GM12865 (cell line): ENCODE results near the gene ERC2.

Experiments used
- DNase-seq: peaks from one replicate; pipeline ENCODE4 v3.0.0; 2010; ENCODE audit warnings: low read depth
- H3K4me3 ChIP-seq: 2 replicates; pipeline ENCODE4 v1.5.1; 2011; ENCODE audit warnings: mild to moderate bottlenecking, low read depth, low read length, control low read depth
- TF ChIP-seq, protein P1 (sequence below): IDR thresholded peaks from 2 replicates; pipeline ENCODE4 v1.5.1; 2011; ENCODE audit warnings: low read length, control low read depth, low read depth, inconsistent platforms; ENCODE audit not compliant: insufficient read depth; ENCODE audit errors: missing control alignments

ERC2 gene

GRCh38 chr3:56064684-56065083 lies 403.6 kb downstream of the ERC2 start:
- no peak for DNase-seq
- TF ChIP-seq, protein P1, sequence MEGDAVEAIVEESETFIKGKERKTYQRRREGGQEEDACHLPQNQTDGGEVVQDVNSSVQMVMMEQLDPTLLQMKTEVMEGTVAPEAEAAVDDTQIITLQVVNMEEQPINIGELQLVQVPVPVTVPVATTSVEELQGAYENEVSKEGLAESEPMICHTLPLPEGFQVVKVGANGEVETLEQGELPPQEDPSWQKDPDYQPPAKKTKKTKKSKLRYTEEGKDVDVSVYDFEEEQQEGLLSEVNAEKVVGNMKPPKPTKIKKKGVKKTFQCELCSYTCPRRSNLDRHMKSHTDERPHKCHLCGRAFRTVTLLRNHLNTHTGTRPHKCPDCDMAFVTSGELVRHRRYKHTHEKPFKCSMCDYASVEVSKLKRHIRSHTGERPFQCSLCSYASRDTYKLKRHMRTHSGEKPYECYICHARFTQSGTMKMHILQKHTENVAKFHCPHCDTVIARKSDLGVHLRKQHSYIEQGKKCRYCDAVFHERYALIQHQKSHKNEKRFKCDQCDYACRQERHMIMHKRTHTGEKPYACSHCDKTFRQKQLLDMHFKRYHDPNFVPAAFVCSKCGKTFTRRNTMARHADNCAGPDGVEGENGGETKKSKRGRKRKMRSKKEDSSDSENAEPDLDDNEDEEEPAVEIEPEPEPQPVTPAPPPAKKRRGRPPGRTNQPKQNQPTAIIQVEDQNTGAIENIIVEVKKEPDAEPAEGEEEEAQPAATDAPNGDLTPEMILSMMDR, result no peak
- no peak overlapping the region for H3K4me3 ChIP-seq

DNA sequence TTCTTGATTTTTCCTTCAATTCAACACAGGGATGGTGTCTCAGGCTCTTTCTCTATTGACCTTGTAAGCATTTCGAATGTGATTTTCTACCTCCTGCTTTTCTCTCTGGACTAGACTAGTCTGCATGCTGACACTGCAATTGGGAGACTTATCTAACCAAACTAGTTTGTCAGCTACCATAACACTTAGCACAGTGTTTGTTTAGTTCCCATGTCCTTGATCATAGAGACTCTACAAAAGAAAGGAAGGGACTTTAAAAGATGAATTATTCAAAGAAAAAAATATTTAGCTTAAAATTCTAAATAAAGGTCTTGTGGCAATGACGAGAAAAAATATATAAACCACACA lies 407.0 kb downstream of the ERC2 start:
- DNase-seq, result no peak
- H3K4me3 ChIP-seq, result no peak overlapping the region
- TF ChIP-seq, protein P1, result no peak

GRCh38 chr3:56060521-56061278 lies 407.6 kb downstream of the ERC2 start:
- no peak for DNase-seq
- TF ChIP-seq, protein P1, result no peak
- H3K4me3 ChIP-seq, result no peak overlapping the region

DNA sequence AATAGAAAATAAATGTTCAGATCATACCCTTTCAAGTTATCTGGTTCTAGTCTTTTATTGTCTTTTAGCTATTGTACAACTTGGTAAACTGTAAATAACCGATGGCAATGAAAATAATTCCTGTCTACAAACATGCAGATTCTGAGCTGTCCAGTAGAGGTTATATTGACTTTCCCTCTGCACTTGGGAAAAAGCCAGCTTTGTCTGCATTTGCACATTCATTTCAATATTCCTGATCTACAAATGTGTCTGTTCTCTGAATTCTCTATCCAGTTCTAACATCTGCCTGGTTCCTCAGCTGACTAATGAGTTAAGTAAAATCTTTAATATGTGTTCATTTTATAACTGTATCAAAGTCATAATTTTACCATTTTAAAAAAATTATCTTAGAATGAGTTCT lies 408.5 kb downstream of the ERC2 start:
- TF ChIP-seq, protein P1, result no peak
- DNase-seq, result no peak
- H3K4me3 ChIP-seq, result no peak overlapping the region

- no peak overlapping the region for H3K4me3 ChIP-seq
- TF ChIP-seq, protein P1, result no peak
- no peak for DNase-seq
These were observed 412.3 kb downstream of the ERC2 start for GRCh38 chr3:56055951-56056350.

DNA sequence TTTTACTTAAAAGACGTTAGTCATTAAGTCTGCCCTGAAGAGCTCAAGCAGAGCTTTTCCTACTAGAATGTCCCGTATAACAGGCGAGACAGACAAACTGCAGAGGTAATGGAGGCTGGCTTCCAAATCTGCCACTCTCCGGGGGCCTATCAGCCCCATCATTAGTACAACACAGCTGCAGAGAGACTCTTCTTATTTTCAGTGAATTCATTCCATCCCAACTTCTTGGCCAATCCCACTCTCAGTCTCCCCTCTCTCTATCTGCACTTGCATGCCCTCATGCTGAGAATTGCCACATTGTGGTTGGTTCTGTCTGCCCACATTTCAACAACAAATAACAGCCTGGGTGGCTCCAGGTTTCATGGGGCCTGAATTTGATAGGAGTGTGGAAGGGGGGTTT lies 412.7 kb downstream of the ERC2 start:
- DNase-seq, result no peak
- TF ChIP-seq, protein P1, result no peak

DNA sequence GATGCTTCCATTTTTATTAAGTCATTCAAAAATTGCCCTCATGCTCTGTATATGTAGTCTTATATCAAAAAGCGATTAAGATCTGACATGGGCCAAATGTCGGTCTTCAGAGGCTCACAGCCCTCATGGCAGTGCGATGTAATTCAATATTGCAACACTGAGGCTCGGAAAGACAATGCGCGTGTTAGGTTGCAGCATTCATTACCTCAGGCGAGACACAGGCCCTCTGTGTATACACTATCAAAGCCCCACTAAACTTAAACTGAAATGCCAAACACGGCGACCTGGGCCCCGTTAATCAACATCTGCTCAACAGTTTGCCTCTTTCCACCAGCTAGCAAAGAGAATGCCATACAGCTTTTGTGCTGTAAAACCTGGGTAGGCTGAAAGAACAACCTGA lies 413.4 kb downstream of the ERC2 start:
- no peak overlapping the region for H3K4me3 ChIP-seq
- TF ChIP-seq, protein P1, result no peak
- no peak for DNase-seq

More for the DNA sequence above, 412.7 kb downstream of the ERC2 start:
- no peak overlapping the region for H3K4me3 ChIP-seq
